Smooth muscle cell (in vitro differentiated cells): ENCODE data around the gene MALSU1. TPM values are rescaled to one million over a fixed set of nuclear protein-coding genes. Genes with fewer than 3 reads are reported as not detected.

Experiments used
- DNase-seq: peaks from one replicate; lab custom pipeline; 2025; ENCODE audit not compliant: unreplicated experiment; lab: John Stamatoyannopoulos, UW
- H2AFZ ChIP-seq: fragments of 200-600 bp; sonication (generic); 2 replicates; pipeline ENCODE4 v1.6.0; 2016; ENCODE audit warnings: antibody characterized with exemption, low read depth, mild to moderate bottlenecking
- H3F3A ChIP-seq: fragments of 200-600 bp; sonication (generic); 2 replicates; pipeline ENCODE4 v1.6.0; 2017; ENCODE audit warnings: antibody characterized with exemption, low read depth
- H3K27ac ChIP-seq: fragments of 200-600 bp; sonication (generic); 2 replicates; pipeline ENCODE4 v1.5.1; 2016; ENCODE audit warnings: low read depth, mild to moderate bottlenecking
- H3K27me3 ChIP-seq: fragments of 200-600 bp; sonication (generic); 2 replicates; pipeline ENCODE4 v1.6.1; 2016; ENCODE audit warnings: low read depth, mild to moderate bottlenecking
- H3K36me3 ChIP-seq: fragments of 200-600 bp; sonication (generic); 2 replicates; pipeline ENCODE4 v1.5.1; 2016; ENCODE audit warnings: low read depth
- H3K4me1 ChIP-seq: fragments of 200-600 bp; sonication (generic); 2 replicates; pipeline ENCODE4 v1.5.1; 2016; ENCODE audit warnings: low read depth
- H3K4me2 ChIP-seq: fragments of 200-600 bp; sonication (generic); 2 replicates; pipeline ENCODE4 v1.6.0; 2016; ENCODE audit warnings: mild to moderate bottlenecking
- H3K4me3 ChIP-seq: fragments of 200-600 bp; sonication (generic); 2 replicates; pipeline ENCODE4 v1.5.1; 2016; ENCODE audit warnings: mild to moderate bottlenecking
- H3K79me2 ChIP-seq: fragments of 200-600 bp; sonication (generic); 2 replicates; pipeline ENCODE4 v1.6.0; 2016; ENCODE audit warnings: low read depth, mild to moderate bottlenecking
- H3K9ac ChIP-seq: fragments of 200-600 bp; sonication (generic); 2 replicates; pipeline ENCODE4 v1.6.0; 2016; ENCODE audit warnings: low read depth
- H3K9me3 ChIP-seq: fragments of 200-600 bp; sonication (generic); replicated peaks from 2 replicates; pipeline ENCODE4 v1.5.1; 2016; ENCODE audit warnings: low read depth
- H4K20me1 ChIP-seq: fragments of 200-600 bp; sonication (generic); 2 replicates; pipeline ENCODE4 v1.6.0; 2016; ENCODE audit warnings: low read depth
- CTCF ChIP-seq: fragments of 200-600 bp; sonication (generic); IDR thresholded peaks from 2 replicates; pipeline ENCODE4 v1.5.1; 2017; ENCODE audit warnings: borderline replicate concordance, mild to moderate bottlenecking, antibody characterized with exemption; ENCODE audit not compliant: insufficient read depth, poor library complexity, severe bottlenecking
- WGBS: methylation state at CpG from one replicate; pipeline ENCODE4 v1.1.7; 2016; ENCODE audit warnings: low lambda C conversion rate; 5-methylcytosine and 5-hydroxymethylcytosine counted together
- polyA plus RNA-seq: library from polyadenylated mRNA; unstranded; fragments of >200 nt; fragmentation: Nextera tagmentation; extraction: Ambion mirVana; gene quantifications from 2 replicates; pipeline ENCODE4 v1.2.1, GENCODE V29; 2016
- total RNA-seq: library from RNA; depleted of rRNA; stranded (reverse); fragments of >200 nt; gene quantifications from 2 replicates; pipeline ENCODE4 v1.2.3, GENCODE V29; 2014

Gene MALSU1
- total and polyA plus RNA-seq, 2 experiments from 2014 or later = 89.8 to 107 TPM

DNA sequence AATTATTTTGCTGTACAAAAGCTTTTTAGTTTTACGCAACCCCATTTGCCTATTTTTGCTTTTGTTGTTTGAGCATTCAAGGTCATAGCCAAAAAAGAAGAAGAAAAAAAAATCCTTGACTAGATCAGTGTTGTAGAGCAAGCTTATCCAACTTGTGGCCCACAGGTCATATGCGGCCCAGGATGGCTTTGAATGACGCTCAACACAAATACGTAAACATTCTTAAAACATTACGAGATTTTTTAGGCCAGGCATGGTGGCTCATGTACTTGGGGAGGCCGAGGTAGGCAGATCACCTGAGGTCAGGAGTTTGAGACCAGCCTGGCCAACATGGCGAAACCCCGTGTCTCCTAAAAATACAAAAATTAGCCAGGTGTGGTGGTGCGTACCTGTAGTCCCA lies 8.1 kb upstream of the MALSU1 start:
- H2AFZ ChIP-seq = no peak overlapping the region
- WGBS = 96% methylated on average over 9 of the region's 9 CpGs
- no peak overlapping the region for H3K4me3 ChIP-seq
- H3K9ac ChIP-seq = no peak overlapping the region
- H3K27ac ChIP-seq = no peak overlapping the region
- H3K36me3 ChIP-seq = no peaks in the 10 kb centered on the region
- TF ChIP-seq CTCF = no peak
- H3K9me3 ChIP-seq = no peaks in the 10 kb centered on the region
- no peaks in the 10 kb centered on the region for H4K20me1 ChIP-seq
- no peaks in the 10 kb centered on the region for H3F3A ChIP-seq
- no peak for DNase-seq
- no peaks in the 10 kb centered on the region for H3K4me1 ChIP-seq
- no peaks in the 10 kb centered on the region for H3K27me3 ChIP-seq
- no peaks in the 10 kb centered on the region for H3K79me2 ChIP-seq
- H3K4me2 ChIP-seq = no peak overlapping the region

GRCh38 chr7:23291957-23292560 lies 7.1 kb upstream of the MALSU1 start:
- Histone ChIP-seq H3K4me3 (no peak overlapping the region), H3K27me3 (no peaks in the 10 kb centered on the region), H3K79me2 (no peaks in the 10 kb centered on the region), H3K27ac (no peak overlapping the region), H3K9ac (no peak overlapping the region), H3K4me2 (no peak overlapping the region), H4K20me1 (no peaks in the 10 kb centered on the region), H3K36me3 (no peaks in the 10 kb centered on the region), H2AFZ (no peak overlapping the region), H3F3A (no peaks in the 10 kb centered on the region), H3K9me3 (no peaks in the 10 kb centered on the region), H3K4me1 (no peaks in the 10 kb centered on the region)
- TF ChIP-seq CTCF = no peak
- DNase-seq = no peak
- 88% methylated on average over 3 of the region's 3 CpGs for WGBS

DNA sequence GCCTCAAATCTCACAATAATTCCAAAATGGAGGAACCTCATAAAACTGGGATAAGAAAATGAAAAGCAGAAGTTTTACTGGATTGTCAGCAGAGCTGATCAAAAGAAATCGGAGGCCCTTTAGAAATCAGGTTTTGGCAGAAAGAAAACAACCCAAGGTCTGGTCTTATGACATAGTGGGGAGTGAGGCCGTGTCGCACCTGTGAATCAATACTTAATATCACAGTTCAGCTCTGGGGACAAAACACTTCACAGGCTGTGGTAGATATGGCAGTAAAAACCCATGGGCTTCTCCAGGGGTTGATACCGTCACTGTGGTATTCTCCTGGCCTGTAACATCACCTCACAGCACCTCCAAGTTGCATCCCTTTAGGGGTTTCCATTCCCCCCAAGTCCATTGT lies 6.5 kb upstream of the MALSU1 start:
- Histone ChIP-seq H3K4me1 (no peaks in the 10 kb centered on the region), H4K20me1 (no peaks in the 10 kb centered on the region), H3K4me3 (no peak overlapping the region), H3K79me2 (no peaks in the 10 kb centered on the region), H3K27ac (no peak overlapping the region), H2AFZ (no peak overlapping the region), H3K4me2 (no peak overlapping the region), H3K27me3 (no peaks in the 10 kb centered on the region), H3F3A (no peaks in the 10 kb centered on the region), H3K9me3 (no peaks in the 10 kb centered on the region), H3K9ac (no peak overlapping the region), H3K36me3 (no peaks in the 10 kb centered on the region)
- no peak for TF ChIP-seq CTCF
- WGBS = 92% methylated on average over 4 of the region's 4 CpGs
- DNase-seq = no peak

DNA sequence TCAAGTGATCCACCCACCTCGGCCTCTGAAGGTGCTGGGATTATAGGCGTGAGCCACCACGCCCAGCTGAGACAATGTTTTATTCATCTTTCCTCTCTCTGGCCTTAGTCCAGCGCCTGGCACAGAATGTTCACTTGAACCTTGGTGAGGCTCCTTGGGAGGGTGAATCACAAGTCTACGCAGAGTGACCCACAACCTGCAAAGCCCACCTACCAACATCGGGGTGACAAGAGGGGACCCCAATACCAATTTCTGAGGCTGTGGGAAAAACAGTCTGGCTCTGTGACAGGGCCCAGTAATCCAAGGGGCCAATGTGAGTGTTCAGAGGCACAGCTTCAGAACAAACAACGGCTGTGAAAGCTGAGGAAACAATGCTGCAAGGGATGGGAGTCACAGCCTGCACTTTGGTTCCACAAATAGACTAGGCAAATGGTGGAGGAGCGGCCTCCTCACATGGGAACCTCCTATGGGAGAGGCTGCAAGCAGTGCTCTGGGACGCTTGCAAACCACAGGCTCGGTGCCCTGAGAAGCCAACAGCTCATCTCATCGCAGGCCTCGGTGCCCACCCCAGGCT lies 5.6 kb upstream of the MALSU1 start:
- TF ChIP-seq CTCF = no peak
- WGBS = 88% methylated on average over 12 of the region's 12 CpGs
- peaks cover under 1% of the 10 kb centered on the region for H3K4me1 ChIP-seq
- H3K4me2 ChIP-seq = no peak overlapping the region
- H3K27me3 ChIP-seq = no peaks in the 10 kb centered on the region
- no peak overlapping the region for H3K27ac ChIP-seq
- H3K4me3 ChIP-seq = no peak overlapping the region
- H4K20me1 ChIP-seq = no peaks in the 10 kb centered on the region
- H3K9me3 ChIP-seq = no peaks in the 10 kb centered on the region
- H3K9ac ChIP-seq = no peak overlapping the region
- H3K36me3 ChIP-seq = no peaks in the 10 kb centered on the region
- no peak overlapping the region for H2AFZ ChIP-seq
- no peak for DNase-seq
- H3K79me2 ChIP-seq = no peaks in the 10 kb centered on the region
- peaks cover under 1% of the 10 kb centered on the region for H3F3A ChIP-seq
